ENCODE data around the gene UBALD2. TPM values are rescaled to one million over a fixed set of nuclear protein-coding genes. Genes with fewer than 3 reads are reported as not detected.

UBALD2 gene
- polyA plus RNA-seq, 1 experiment, result 18.1 TPM

DNA sequence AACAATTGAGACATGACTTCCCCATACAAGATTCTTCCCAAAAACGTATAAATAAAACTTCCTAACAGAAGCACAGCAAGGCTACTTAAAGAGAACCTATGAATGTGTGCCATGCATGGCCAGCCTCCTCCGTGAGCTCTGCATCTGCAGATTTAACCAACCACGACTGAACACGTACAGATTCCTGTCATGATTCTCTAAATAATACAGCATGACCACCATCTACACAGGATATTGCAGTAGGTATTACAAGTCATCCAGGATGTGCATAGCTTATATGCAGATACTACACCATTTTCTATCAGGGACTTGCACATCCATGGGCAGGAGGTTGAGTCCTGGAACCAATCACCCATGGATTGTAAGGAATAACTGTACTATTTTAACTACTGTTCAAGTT is 44.3 kb downstream of the UBALD2 start:
- no peak overlapping the region for H3K4me3 ChIP-seq (ENCODE audit: low read depth, low read length)
- no peak overlapping the region for H3K27ac ChIP-seq (ENCODE audit: low read depth, low read length)
- DNase-seq (ENCODE audit: low read depth, low spot score), result no peak
- ChIA-PET CTCF (interaction anchor here (1.1 to 1.5 kb wide), 2 partner anchors 10 to 89 kb away, joined by 5 read pairs; no protein-coding TSS in a partner anchor), POLR2A (interaction anchor here (0.7 kb wide), 1 partner anchor 44 kb away, joined by 6 read pairs; no protein-coding TSS in a partner anchor)
- H3K27me3 ChIP-seq (ENCODE audit: control insufficient read depth, insufficient read depth, low read length), result no peaks in the 10 kb centered on the region
- no peaks in the 10 kb centered on the region; the same call in 1 of the 2 replicates for H3K9me3 ChIP-seq (ENCODE audit: control insufficient read depth, insufficient read depth, low read length)
- TF ChIP-seq, protein P1, sequence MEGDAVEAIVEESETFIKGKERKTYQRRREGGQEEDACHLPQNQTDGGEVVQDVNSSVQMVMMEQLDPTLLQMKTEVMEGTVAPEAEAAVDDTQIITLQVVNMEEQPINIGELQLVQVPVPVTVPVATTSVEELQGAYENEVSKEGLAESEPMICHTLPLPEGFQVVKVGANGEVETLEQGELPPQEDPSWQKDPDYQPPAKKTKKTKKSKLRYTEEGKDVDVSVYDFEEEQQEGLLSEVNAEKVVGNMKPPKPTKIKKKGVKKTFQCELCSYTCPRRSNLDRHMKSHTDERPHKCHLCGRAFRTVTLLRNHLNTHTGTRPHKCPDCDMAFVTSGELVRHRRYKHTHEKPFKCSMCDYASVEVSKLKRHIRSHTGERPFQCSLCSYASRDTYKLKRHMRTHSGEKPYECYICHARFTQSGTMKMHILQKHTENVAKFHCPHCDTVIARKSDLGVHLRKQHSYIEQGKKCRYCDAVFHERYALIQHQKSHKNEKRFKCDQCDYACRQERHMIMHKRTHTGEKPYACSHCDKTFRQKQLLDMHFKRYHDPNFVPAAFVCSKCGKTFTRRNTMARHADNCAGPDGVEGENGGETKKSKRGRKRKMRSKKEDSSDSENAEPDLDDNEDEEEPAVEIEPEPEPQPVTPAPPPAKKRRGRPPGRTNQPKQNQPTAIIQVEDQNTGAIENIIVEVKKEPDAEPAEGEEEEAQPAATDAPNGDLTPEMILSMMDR (IDR thresholded peaks at IDR 0.05; ENCODE audit: low read depth, low read length), result no peak

DNA sequence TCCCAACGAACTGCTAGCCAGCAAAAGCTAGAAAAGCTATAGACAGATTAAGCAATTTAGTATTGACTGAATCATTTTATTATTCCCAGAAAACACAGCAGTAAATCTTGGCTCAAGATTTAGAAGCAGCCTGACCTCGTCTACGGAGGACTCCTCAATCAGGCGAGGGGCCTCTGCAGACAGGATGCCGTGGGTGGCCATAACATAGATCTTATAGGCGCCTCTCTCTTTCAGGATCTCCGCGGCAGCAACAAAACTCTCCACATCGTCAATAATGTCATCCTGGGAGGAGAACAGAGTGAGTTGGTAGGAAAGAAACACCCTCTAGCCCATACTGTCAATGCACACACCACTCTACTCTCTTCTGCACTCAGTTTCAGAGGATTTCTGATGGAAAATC is 47.6 kb downstream of the UBALD2 start:
- no peaks in the 10 kb centered on the region for H3K27me3 ChIP-seq (ENCODE audit: control insufficient read depth, insufficient read depth, low read length)
- H3K9me3 ChIP-seq (ENCODE audit: control insufficient read depth, insufficient read depth, low read length), result no peaks in the 10 kb centered on the region; the same call in 1 of the 2 replicates
- no peak overlapping the region for H3K27ac ChIP-seq (ENCODE audit: low read depth, low read length)
- TF ChIP-seq, protein P1 (IDR thresholded peaks at IDR 0.05; ENCODE audit: low read depth, low read length), result no peak
- CTCF ChIA-PET, result interaction anchor here (0.6 to 1.4 kb wide), 4 partner anchors 10 to 85 kb away, joined by 3 to 5 read pairs (median 3); partner anchors contain the start of gene PRPSAP1
- no peak for DNase-seq (ENCODE audit: low read depth, low spot score)
- H3K4me3 ChIP-seq (ENCODE audit: low read depth, low read length), result no peak overlapping the region
- POLR2A ChIA-PET, result no interaction called here

DNA sequence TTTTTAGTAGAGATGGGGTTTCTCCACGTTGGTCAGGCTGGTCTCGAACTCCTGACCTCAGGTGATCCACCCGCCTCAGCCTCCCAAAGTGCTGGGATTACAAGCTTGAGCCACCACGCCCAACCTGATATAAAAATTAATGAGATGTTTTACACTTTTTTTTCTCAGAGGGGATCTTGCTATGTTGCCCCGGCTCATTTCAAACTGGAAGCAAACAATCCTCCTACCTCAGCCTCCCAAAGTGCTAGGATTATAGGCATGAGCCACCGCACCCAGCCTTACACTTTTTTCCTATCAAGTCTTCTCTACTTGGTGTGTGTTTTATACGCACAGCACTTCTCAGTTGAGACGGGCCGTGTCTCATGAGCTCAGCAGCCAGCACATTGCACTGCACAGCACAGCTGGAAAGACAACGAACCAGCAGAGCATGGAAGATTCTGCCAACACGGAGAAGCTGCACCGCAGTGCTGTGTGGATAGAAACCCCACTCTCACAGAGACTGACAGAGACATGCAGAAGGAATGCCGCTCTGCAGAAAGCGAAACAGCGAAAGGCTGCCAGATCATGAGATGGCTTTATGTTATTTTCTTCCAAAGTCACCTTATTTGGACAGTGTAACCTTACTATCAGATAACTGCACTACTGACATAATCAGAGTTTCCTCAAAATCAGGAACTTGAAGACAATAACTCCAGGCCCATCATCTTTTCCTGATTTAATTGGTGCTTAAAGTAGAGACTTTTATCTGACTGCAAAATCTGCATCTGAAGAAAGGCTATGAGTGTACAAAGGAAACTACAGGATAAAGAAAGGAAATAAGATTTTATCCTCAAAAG is 49.5 kb downstream of the UBALD2 start:
- TF ChIP-seq, protein P1 (IDR thresholded peaks at IDR 0.05; ENCODE audit: low read depth, low read length), result no peak
- peak overlapping the region; percentile 53 for H3K27ac ChIP-seq (ENCODE audit: low read depth, low read length)
- POLR2A ChIA-PET, result interaction anchor here (0.6 kb wide), 1 partner anchor 13 kb away, joined by 4 read pairs; no protein-coding TSS in a partner anchor
- CTCF ChIA-PET, result interaction anchor here (1.1 to 1.7 kb wide), 2 partner anchors 15 to 56 kb away, joined by 5 read pairs; no protein-coding TSS in a partner anchor
- DNase-seq (ENCODE audit: low read depth, low spot score), result peak; percentile 62
- no peaks in the 10 kb centered on the region for H3K27me3 ChIP-seq (ENCODE audit: control insufficient read depth, insufficient read depth, low read length)
- peak overlapping the region; percentile 29 for H3K4me3 ChIP-seq (ENCODE audit: low read depth, low read length)
- H3K9me3 ChIP-seq (ENCODE audit: control insufficient read depth, insufficient read depth, low read length), result no peaks in the 10 kb centered on the region

DNA sequence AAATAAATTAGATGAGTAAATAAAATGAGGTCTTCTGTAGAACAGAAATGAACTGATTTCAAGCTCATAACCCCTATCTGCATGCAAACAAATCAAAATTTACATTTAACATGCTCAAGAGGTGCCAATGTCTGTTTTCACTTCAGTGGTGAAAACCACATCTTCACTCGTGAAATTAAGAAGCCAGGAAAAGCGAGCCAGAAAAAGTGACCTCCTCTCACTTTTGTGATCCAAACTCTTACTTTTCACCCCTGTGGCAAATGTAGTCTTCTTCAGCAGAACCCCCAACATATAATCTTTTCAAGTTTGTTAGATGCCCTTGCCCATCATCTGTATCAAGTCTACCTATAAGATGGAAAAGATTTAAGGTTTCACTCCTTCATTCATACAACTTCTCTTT is 52.4 kb downstream of the UBALD2 start:
- POLR2A ChIA-PET, result no interaction called here
- CTCF ChIA-PET, result interaction anchor here (0.7 to 2.3 kb wide), 4 partner anchors 15 to 106 kb away, joined by 3 to 7 read pairs (median 4); no protein-coding TSS in a partner anchor
- H3K27me3 ChIP-seq (ENCODE audit: control insufficient read depth, insufficient read depth, low read length), result no peaks in the 10 kb centered on the region
- DNase-seq (ENCODE audit: low read depth, low spot score), result no peak
- no peaks in the 10 kb centered on the region for H3K9me3 ChIP-seq (ENCODE audit: control insufficient read depth, insufficient read depth, low read length)
- no peak overlapping the region for H3K27ac ChIP-seq (ENCODE audit: low read depth, low read length)
- H3K4me3 ChIP-seq (ENCODE audit: low read depth, low read length), result no peak overlapping the region
- TF ChIP-seq, protein P1 (IDR thresholded peaks at IDR 0.05; ENCODE audit: low read depth, low read length), result no peak

DNA sequence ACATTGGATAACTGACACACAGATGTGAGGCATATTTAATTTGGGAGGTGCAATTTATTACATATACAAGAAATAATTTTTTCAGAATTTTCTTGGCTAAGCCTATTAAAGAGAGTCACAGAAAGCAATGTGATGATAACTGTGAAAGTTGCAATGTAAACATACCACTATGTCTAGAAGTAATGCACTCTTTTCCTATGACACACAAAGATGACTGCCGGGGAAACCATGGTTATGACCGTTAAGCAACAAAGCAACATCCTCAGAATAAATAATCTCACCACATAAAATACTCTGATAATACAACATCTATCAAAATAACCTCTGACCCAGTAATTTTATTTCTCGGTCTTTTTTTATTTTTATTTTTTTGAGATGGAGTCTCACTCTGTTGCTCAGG is 53.4 kb downstream of the UBALD2 start:
- DNase-seq (ENCODE audit: low read depth, low spot score), result peak; percentile 10
- H3K9me3 ChIP-seq (ENCODE audit: control insufficient read depth, insufficient read depth, low read length), result no peaks in the 10 kb centered on the region
- H3K4me3 ChIP-seq (ENCODE audit: low read depth, low read length), result no peak overlapping the region
- POLR2A ChIA-PET, result no interaction called here
- TF ChIP-seq, protein P1 (IDR thresholded peaks at IDR 0.05; ENCODE audit: low read depth, low read length), result no peak
- no peak overlapping the region for H3K27ac ChIP-seq (ENCODE audit: low read depth, low read length)
- no peaks in the 10 kb centered on the region for H3K27me3 ChIP-seq (ENCODE audit: control insufficient read depth, insufficient read depth, low read length)
- CTCF ChIA-PET, result no interaction called here

All from AG04450 (cell line).